ENCODE measurements around the gene PPIE. TPM values are rescaled to one million over a fixed set of nuclear protein-coding genes. Genes with fewer than 3 reads are reported as not detected.
"Not testable (repeated sequence)": the region's sequence is repeated elsewhere in the genome, so short reads cannot be mapped to it uniquely, and the experiment has no call there.

The PPIE gene
- total and polyA plus RNA-seq, 2 donors (not counting 1 experiment from before 2014, with no cell fraction given) = 68.6 to 78.3 TPM

DNA sequence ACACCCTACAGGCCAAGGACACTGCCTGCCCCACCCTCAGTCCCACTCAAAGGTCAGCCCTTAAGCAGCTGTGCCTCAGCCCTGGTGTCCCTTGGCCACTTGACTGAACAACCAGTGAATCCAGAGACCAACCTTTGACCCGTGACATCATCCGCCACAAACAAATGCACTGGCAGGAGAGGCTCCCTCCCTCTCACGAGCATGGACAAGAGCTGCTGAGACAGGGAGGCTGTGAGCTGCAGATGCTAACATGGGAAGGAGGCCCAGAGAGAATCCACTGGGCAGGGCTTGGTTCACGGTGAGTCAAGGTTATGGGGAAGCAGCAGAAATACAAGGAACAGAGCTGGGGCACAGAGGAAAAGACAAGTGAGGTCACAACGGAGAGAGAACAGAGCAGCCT is 27.8 kb downstream of the PPIE start:
- POLR2A ChIA-PET = not testable (repeated sequence)
- no CpG with 5 or more reads among the region's 5 CpGs for WGBS (ENCODE audit: insufficient coverage)

GRCh38 chr1:39769502-39769901 is 30.8 kb downstream of the PPIE start:
- H3K27me3 ChIP-seq (replicated peaks in 1 of 4; ENCODE audit: control extremely low read depth in 1 of 4, control insufficient read depth in 3 of 4, insufficient read depth in 4 of 4, low read length in 3 of 4); H3K27ac ChIP-seq (ENCODE audit: low read length in 2 of 2); H3K4me1 Mint-ChIP-seq; CTCF ChIA-PET; H3K27me3 Mint-ChIP-seq; H3K9ac ChIP-seq (ENCODE audit: low read length); H3K9me3 Mint-ChIP-seq (ENCODE audit: insufficient read depth); H3K27ac Mint-ChIP-seq; DNase-seq; POLR2A ChIA-PET; H3K4me3 ChIP-seq (ENCODE audit: control extremely low read depth in 1 of 5, extremely low read depth in 1 of 5, insufficient read depth in 1 of 5, low read depth in 2 of 5, low read length in 4 of 5); H3K4me2 ChIP-seq (replicated peaks; ENCODE audit: low read depth, low read length, poor library complexity, severe bottlenecking); ATAC-seq (ENCODE audit: low read depth); H4K20me1 ChIP-seq (ENCODE audit: control insufficient read depth, insufficient read depth, low read length, poor library complexity, severe bottlenecking); H3K9me3 ChIP-seq (ENCODE audit: control extremely low read depth in 1 of 3, control insufficient read depth in 2 of 3, insufficient read depth in 1 of 3, low read length in 2 of 3); H2AFZ ChIP-seq (ENCODE audit: insufficient read depth, low read depth, low read length, poor library complexity, severe bottlenecking); H3K36me3 ChIP-seq (replicated peaks in 1 of 2; ENCODE audit: control extremely low read depth in 1 of 2, control insufficient read depth in 1 of 2, extremely low read depth in 1 of 2, insufficient read depth in 2 of 2, low read length in 1 of 2); H3K4me3 Mint-ChIP-seq; intact Hi-C loops (cut with micrococcal nuclease); H3K79me2 ChIP-seq (ENCODE audit: control insufficient read depth, insufficient read depth, low read length); H3K4me1 ChIP-seq (ENCODE audit: control insufficient read depth in 2 of 2, insufficient read depth in 2 of 2, low read length in 2 of 2): not testable (repeated sequence)
- 75% methylated on average over 5 of the region's 19 CpGs for WGBS (ENCODE audit: insufficient coverage)

More for the DNA sequence above, 27.8 kb downstream of the PPIE start:
- H3K36me3 ChIP-seq (replicated peaks in 1 of 2; ENCODE audit: control extremely low read depth in 1 of 2, control insufficient read depth in 1 of 2, extremely low read depth in 1 of 2, insufficient read depth in 2 of 2, low read length in 1 of 2); H3K4me3 ChIP-seq (ENCODE audit: control extremely low read depth in 1 of 5, extremely low read depth in 1 of 5, insufficient read depth in 1 of 5, low read depth in 2 of 5, low read length in 4 of 5); H3K9me3 ChIP-seq (ENCODE audit: control extremely low read depth in 1 of 3, control insufficient read depth in 2 of 3, insufficient read depth in 1 of 3, low read length in 2 of 3); H3K27ac ChIP-seq (ENCODE audit: low read length in 2 of 2); H4K20me1 ChIP-seq (ENCODE audit: control insufficient read depth, insufficient read depth, low read length, poor library complexity, severe bottlenecking); intact Hi-C loops (cut with micrococcal nuclease); H3K4me1 ChIP-seq (ENCODE audit: control insufficient read depth in 2 of 2, insufficient read depth in 2 of 2, low read length in 2 of 2); ATAC-seq (ENCODE audit: low read depth); H2AFZ ChIP-seq (ENCODE audit: insufficient read depth, low read depth, low read length, poor library complexity, severe bottlenecking); H3K27me3 ChIP-seq (replicated peaks in 1 of 4; ENCODE audit: control extremely low read depth in 1 of 4, control insufficient read depth in 3 of 4, insufficient read depth in 4 of 4, low read length in 3 of 4); DNase-seq; CTCF ChIA-PET; H3K27ac Mint-ChIP-seq; H3K4me2 ChIP-seq (replicated peaks; ENCODE audit: low read depth, low read length, poor library complexity, severe bottlenecking); H3K4me3 Mint-ChIP-seq; H3K4me1 Mint-ChIP-seq; H3K27me3 Mint-ChIP-seq; H3K9me3 Mint-ChIP-seq (ENCODE audit: insufficient read depth); H3K79me2 ChIP-seq (ENCODE audit: control insufficient read depth, insufficient read depth, low read length); H3K9ac ChIP-seq (ENCODE audit: low read length): not testable (repeated sequence)

DNA sequence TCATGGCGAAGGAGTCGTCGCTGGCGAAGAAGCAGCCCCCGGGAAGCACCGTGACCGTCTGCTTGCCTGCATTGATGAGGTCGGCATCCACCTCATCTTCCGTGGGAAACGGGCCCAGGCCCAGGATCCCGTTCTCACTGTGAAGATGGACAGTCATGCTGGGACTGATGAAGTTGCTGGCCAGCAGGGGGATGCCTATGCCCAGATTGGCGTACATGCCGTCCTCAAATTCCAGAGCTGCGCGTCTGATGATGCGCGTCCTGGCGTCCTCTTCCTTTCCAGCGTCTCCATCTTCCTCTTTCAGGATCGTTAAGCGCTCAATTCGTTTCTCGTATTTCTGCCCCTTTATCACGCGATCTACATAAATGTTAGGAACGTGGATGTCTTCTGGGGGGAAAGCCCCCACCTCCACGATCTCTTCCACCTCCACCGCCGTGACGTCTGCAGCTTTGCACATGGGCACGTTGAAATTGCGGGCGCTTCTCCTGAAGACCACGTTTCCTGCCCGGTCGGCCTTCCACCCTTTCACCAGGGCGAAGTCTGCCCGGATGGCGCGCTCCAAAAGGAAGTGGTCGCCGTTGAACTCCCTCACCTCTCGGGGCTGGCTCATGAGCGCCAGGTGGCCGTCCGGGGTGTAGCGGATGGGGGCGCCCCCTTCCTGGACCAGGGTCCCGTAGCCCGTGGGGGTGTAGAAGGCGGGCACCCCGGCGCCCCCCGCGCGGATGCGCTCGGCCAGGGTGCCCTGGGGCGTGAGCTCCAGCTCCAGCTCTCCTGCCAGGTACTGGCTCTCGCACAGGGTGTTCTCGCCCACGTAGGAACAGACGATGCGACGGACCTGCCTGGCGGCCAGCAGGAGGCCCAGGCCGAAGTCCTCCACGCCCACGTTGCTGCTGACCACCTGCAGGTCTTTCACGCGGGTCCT is 31.7 kb downstream of the PPIE start:
- H3K27ac ChIP-seq (ENCODE audit: low read length in 2 of 2); intact Hi-C loops (cut with micrococcal nuclease); H3K4me1 ChIP-seq (ENCODE audit: control insufficient read depth in 2 of 2, insufficient read depth in 2 of 2, low read length in 2 of 2); H3K27me3 ChIP-seq (replicated peaks in 1 of 4; ENCODE audit: control extremely low read depth in 1 of 4, control insufficient read depth in 3 of 4, insufficient read depth in 4 of 4, low read length in 3 of 4); H3K9me3 ChIP-seq (ENCODE audit: control extremely low read depth in 1 of 3, control insufficient read depth in 2 of 3, insufficient read depth in 1 of 3, low read length in 2 of 3); H3K4me2 ChIP-seq (replicated peaks; ENCODE audit: low read depth, low read length, poor library complexity, severe bottlenecking); H3K27me3 Mint-ChIP-seq; H3K27ac Mint-ChIP-seq; CTCF ChIA-PET; H3K9me3 Mint-ChIP-seq (ENCODE audit: insufficient read depth); H3K9ac ChIP-seq (ENCODE audit: low read length); H3K4me1 Mint-ChIP-seq; H2AFZ ChIP-seq (ENCODE audit: insufficient read depth, low read depth, low read length, poor library complexity, severe bottlenecking); POLR2A ChIA-PET; H3K4me3 ChIP-seq (ENCODE audit: control extremely low read depth in 1 of 5, extremely low read depth in 1 of 5, insufficient read depth in 1 of 5, low read depth in 2 of 5, low read length in 4 of 5); H4K20me1 ChIP-seq (ENCODE audit: control insufficient read depth, insufficient read depth, low read length, poor library complexity, severe bottlenecking); H3K79me2 ChIP-seq (ENCODE audit: control insufficient read depth, insufficient read depth, low read length); H3K36me3 ChIP-seq (replicated peaks in 1 of 2; ENCODE audit: control extremely low read depth in 1 of 2, control insufficient read depth in 1 of 2, extremely low read depth in 1 of 2, insufficient read depth in 2 of 2, low read length in 1 of 2): not testable (repeated sequence)
- peak; percentile 35 for ATAC-seq (ENCODE audit: low read depth)
- peak overlapping the region; percentile 78 for H3K4me3 Mint-ChIP-seq
- peak; percentile 39 for DNase-seq
- WGBS (ENCODE audit: insufficient coverage) = no CpG with 5 or more reads among the region's 71 CpGs

DNA sequence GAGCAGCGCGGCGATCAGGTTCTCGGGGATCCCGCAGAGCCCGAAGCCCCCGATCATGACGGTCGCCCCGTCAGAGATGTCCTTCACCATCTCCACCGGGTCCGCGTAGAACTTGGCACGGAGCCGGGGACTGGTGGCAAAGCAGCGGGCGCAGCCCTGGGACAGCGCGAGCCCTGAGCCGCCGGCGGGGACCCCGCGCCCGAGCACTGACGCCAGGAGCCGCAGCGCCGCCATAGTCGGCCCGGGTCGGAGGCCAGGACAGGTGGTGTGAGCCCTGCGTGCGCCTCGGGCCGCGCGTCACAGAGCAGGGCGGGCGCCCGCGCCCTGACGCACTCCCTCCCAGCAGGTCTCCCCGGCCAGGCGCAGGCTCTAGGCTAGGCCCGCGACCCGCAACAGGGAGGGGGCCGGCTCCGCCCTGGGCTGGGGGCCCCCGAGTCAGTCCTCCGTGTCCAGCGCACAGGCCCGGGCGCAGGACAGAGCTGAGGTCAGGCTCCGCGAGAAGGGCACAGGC is 32.4 kb downstream of the PPIE start, which contains the start of gene OXCT2:
Gene OXCT2, minus strand, starts transcription at position 327 of the 511 bp plus-strand sequence. Its CDS starts 93 bp downstream, at position 234.
- H3K4me3 Mint-ChIP-seq = peak within 1 kb of the TSS; percentile 78
- POLR2A ChIA-PET; CTCF ChIA-PET; H2AFZ ChIP-seq (ENCODE audit: insufficient read depth, low read depth, low read length, poor library complexity, severe bottlenecking); H3K36me3 ChIP-seq (replicated peaks in 1 of 2; ENCODE audit: control extremely low read depth in 1 of 2, control insufficient read depth in 1 of 2, extremely low read depth in 1 of 2, insufficient read depth in 2 of 2, low read length in 1 of 2); H3K4me1 ChIP-seq (ENCODE audit: control insufficient read depth in 2 of 2, insufficient read depth in 2 of 2, low read length in 2 of 2); H3K27me3 Mint-ChIP-seq; H3K9me3 Mint-ChIP-seq (ENCODE audit: insufficient read depth); H3K4me3 ChIP-seq (ENCODE audit: control extremely low read depth in 1 of 5, extremely low read depth in 1 of 5, insufficient read depth in 1 of 5, low read depth in 2 of 5, low read length in 4 of 5); H3K4me1 Mint-ChIP-seq; H3K27ac Mint-ChIP-seq; H3K4me2 ChIP-seq (replicated peaks; ENCODE audit: low read depth, low read length, poor library complexity, severe bottlenecking); H3K79me2 ChIP-seq (ENCODE audit: control insufficient read depth, insufficient read depth, low read length); H3K9ac ChIP-seq (ENCODE audit: low read length); H3K27me3 ChIP-seq (replicated peaks in 1 of 4; ENCODE audit: control extremely low read depth in 1 of 4, control insufficient read depth in 3 of 4, insufficient read depth in 4 of 4, low read length in 3 of 4); H3K27ac ChIP-seq (ENCODE audit: low read length in 2 of 2); DNase-seq; H4K20me1 ChIP-seq (ENCODE audit: control insufficient read depth, insufficient read depth, low read length, poor library complexity, severe bottlenecking); intact Hi-C loops (cut with micrococcal nuclease); H3K9me3 ChIP-seq (ENCODE audit: control extremely low read depth in 1 of 3, control insufficient read depth in 2 of 3, insufficient read depth in 1 of 3, low read length in 2 of 3): not testable (repeated sequence)
- peak; percentile 50 for ATAC-seq (ENCODE audit: low read depth)
- 0% methylated on average over 3 of the region's 57 CpGs for WGBS (ENCODE audit: insufficient coverage)

All from B cell (primary cell).